Measurements from ENCODE around the gene IER3IP1.
"Not testable (repeated sequence)": the region's sequence is repeated elsewhere in the genome, so short reads cannot be mapped to it uniquely, and the experiment has no call there.

The IER3IP1 gene, protein sequence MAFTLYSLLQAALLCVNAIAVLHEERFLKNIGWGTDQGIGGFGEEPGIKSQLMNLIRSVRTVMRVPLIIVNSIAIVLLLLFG

GRCh38 chr18:47175898-47176575 is at the start of gene IER3IP1:
Gene IER3IP1, minus strand, starts transcription at chr18:47176364. Its CDS starts 87 bp downstream, at chr18:47176277.
- peak; percentile 93 for DNase-seq

DNA sequence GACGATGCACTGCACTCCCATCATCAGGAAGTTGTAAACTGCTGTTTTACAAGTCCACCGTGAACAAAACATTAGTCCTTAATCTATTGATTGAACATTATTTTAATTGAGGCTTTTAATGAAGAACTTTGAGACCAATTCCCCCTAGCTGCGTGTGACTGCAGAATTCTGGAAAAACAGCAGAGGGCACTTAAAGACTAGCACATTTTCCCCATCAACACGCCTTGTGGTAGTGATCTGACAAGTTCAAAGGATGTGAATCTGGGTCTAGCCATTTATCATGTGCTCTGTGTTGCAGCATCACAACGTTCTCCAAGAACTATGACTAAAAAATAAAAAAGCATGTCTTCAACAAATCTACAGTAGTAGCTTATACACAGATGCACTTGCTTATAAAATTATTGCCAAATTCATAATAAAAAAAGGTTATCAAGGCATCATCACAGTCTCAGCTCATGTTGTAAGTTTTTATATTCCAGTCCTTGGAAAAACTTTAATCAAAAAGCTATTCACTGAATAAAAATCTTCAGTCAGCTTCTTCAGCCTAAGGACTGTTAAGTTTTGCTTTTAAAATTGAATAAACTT is 39.5 kb upstream of the IER3IP1 start:
- peak; percentile 6 for DNase-seq

DNA sequence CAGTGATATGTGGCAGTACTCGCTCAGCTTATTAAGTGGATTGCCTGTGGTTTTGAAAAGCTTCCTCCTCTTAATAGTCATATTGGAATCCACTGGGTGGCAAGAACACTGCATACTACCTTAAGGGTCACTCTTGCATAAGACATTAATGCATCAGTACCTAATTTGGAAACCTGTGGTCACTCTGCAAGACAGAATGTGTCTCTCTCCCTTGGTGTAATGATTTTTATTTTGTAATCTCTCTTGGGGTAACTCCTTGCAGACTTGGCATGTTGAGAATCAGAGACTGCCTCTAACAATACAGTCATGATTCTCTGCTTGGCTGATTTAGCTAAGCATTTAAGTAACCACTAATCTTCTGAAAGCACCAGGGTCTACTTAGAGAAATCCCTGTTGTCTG is 33.0 kb upstream of the IER3IP1 start:
- DNase-seq = no peak

DNA sequence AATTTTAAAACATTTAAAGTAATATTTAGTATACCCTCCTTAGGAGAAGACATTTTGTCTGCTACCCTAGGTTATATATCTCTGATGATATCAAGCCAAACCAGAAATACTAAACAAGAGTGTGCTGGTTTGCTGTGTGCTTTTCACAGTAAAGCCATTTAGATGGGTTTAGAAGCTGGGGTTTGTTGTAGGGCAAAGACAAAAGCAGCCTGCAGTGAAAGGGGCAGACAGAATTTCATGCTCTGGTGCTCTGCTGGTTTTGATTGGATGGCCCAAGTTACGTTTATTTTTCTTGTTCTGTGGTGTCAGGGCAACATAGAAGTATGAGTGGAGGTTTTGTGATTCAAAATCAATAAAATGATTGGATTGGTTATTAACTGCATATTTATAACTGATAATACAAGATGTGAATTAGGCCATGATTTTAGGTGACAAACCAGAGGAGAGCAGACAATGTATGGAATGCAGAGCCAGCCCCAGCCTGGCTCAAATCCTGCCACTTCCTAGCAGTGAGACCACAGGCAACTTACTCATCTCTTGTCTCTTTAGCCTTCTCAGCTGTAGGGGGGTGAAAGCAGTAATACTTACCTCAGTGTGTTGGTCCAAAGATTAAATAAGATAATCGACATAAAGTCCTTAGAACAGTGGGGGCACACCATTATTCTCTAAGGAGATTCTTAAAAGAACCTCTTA is 30.9 kb upstream of the IER3IP1 start:
- no peak for DNase-seq

DNA sequence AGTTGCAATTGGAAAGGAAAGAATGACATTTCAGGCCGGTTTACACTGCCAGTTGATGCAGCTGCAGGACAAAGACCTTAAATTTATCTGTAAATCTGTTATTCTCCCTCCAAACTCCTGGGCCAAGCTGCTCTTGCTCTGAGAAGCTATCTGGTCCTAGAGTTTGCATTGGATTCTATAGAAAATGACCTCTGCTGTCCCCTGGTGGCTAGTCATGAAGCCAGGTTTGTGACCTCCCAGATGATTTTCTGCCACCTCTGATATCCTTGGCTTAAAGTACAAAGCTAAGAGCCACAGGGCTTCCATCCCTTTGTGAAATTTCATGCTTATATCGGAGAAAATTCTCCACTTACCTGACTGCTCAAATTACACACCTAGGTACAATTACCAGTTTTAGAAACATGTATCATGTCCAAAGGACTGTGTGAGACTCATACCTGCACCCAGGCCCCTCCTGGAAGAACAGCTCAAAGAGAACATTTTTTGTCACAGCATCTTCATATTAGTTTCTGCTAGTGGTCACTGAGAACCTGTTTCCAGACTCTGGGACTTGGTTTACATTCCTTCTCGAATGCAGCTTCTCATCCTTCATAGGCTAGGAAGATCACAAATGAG is 28.9 kb upstream of the IER3IP1 start:
- DNase-seq = peak; percentile 49

DNA sequence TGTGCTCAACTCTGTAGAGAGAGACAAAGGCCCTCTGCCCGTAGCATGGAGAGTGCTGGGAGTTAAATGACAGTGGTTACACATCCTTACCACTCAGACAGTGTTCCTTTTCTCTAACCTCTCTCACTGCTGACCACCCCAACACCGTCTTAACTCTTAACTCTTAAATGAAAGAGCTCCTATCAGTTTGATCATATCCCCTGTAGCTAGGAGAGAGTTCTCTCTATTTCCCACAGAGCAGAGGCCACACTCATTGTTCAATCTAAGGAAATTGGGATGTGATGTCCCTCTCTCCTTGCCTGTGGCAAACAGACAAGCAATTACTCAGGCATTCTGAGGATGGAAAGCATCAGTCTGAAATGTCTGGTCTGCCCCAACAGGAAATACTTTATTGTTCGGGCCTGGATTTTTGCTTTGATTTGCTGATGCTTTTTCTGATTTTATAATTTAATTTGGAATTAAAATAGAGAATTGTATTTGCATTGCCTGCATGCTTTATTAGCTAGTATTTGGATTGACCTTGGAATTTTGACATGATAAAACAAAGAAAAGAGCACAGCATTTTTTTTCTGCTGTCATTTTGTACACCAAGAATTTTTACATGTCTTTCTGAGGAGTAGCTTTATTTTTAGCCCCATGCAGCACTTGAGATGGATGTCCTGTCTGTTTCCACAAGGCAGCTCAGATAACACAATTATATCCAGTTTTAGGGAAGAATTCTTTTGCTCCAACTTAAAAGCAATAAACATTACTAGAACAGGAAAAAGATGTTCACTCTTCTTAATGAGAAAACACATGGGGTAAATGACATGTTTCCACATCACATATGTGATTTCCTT is 27.7 kb upstream of the IER3IP1 start:
- DNase-seq = no peak

- DNase-seq = not testable (repeated sequence)
Measured at GRCh38 chr18:47195961-47196360, 19.8 kb upstream of the IER3IP1 start.

DNA sequence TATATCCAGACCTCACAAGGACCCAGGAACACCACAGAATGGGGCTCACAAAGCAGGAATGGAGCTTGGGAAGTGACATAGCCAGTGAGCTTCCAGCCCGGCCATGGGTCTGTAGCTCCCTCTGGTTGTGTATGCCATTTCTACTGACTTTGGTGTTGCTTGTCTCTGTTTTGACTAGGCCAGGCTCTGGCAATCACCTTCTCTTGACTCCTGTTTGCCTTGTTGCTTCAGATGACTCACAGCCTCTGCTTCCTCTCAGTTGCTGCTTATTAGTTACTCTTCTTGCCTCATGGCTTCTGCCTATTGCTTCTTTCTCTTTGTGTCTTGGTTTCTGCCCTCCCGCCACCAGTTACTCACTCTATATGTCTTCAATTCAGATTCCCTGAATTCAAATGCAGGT is 15.8 kb upstream of the IER3IP1 start:
- no peak for DNase-seq

GRCh38 chr18:47187721-47188120 is 11.6 kb upstream of the IER3IP1 start:
- DNase-seq = no peak

GRCh38 chr18:47184419-47185050 is 8.4 kb upstream of the IER3IP1 start:
- peak; percentile 12 for DNase-seq

DNA sequence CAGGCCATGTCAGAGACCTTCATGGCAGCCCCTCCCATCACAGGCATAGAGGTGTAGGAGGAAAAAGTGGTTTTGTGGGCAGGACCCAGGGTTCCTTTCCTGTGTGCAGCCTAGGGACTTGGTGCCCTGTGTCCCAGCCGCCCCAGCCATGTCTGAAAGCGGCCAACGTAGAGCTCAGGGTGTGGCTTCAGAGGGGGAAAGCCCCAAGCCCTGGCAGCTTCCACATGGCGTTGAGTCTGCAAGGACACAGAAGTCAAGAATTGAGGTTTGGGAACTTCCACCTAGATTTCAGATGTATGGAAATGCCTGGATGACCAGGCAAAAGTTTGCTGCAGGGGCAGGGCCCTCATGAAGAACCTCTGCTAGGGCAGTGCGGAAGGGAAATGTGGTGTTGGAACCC is 6.0 kb upstream of the IER3IP1 start:
- not testable (repeated sequence) for DNase-seq

GRCh38 chr18:47180765-47181164 is 4.6 kb upstream of the IER3IP1 start:
- DNase-seq = no peak

DNA sequence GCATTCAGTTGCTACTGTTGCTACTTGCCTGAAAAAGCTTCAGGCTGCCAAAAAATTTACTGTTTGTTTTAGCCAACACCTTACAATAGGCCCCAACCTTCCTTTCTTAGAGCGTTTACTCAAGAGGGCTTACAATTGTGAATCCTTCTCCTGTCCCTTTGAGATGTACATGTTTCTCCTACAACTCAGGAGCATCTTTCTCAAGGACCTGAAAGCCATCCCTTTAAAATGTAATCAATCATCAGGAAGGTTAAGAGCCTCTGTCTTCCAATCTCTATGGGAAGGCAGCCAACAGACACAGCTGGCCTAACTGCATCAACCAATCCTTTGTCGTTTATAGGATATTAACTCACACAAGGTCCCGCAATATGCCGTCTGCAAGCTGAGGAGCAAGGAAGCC is 3.4 kb upstream of the IER3IP1 start:
- DNase-seq = no peak

DNA sequence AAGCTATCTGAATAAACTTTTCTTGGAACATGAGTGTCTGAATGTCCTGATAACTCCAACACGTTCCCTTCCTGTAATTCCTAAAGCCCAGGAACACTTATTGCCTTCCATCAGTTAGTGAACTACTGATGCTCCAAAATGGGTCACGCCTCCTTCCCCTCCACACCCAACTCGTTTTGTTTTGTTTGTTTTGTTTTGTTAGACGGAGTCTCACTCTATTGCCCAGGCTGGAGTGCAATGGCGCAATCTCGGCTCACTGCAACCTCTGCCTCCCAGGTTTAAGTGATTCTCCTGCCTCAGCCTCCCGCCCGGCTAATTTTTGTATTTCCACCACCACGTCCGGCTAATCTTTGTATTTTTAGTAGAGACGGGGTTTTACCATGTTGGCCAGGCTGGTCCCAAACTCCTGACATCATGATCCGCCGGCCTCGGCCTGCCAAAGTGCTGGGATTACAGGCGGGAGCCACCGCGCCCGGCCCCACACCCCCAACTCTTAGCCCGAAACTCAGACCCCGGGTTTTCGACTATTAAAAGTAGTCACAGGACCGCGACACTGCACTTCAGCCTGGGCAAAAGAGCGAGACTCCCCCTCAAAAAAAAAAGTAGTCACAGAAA is 774 bp downstream of the IER3IP1 start:
- peak; percentile 3 for DNase-seq

DNA sequence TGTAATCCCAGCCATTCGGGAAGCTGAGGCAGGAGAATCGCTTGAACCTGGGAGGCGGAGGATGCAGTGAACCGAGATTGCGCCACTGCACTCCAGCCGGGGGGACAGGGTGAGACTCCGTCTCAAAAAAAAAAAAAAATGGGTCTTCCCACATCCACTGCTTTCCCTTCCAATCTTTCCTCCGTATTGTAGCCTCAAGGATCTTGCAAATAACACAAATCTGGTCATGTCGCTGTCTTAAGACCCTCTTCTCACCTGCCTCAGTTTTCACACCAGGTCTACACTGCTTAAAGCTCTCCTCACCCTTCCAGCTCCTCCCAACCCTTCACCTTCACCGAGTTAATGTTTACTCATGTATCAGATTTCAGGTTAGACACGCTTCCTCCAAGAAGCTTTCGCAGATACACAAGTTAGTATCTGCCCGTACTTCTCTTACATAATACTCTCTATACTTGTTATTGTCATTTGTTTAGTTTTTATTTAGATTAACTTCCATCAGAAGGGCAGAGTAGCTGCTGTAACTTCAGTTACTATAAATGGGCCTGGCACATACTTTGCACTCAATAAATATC is 1.5 kb downstream of the IER3IP1 start:
- DNase-seq = no peak

DNA sequence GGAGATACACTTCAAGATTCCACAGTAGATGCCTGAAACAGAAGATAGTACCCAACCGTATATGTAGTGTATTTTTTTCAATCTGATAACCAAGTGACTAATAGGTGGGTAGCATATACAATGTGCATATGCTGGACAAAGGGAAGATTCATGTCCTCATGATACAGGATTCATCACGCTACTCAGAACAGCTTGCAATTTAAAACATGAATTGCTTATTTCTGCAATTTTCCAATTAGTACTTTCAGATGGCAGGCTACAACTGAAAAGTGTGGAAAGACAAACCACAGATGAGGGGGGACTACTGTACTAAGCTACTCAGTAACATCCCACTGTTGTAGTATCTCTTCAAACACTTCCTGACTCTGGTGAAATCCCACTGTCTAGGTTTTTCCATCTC is 3.7 kb downstream of the IER3IP1 start:
- no peak for DNase-seq

DNA sequence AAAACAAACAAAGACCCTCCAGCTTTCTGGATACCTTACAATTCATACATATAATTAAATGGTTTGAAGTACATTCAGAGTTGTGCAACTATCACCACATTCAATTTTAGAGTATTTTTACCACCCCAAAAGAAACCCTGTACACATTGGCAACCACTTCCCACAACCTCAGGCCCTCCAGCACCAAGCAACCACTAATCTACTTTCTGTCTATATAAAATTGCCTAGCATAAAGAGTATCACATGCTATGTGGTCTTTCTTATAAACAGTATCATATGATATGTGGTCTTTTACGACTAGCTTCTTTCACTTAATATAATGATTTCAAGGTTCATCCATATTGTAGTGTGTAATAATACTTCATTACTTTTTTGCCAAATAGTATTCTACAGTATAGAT is 7.3 kb downstream of the IER3IP1 start:
- DNase-seq = no peak

DNA sequence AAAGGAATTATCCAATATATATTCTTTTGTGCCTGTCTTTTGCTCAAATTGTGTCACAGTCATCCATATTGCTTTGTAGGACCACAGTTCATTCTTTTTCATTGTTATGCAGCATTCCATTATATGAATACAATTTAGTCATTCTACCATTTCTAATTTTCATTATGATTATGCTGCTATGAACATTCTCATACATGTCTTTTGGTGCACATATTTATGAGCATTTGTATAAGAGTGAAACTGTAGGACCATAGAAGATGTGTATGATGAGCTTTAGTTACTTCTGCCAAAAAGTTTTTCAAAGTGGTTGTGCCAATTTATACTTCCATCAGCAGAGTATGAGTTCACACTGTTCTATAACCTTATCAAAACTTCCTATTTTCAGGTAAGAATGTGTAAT is 7.7 kb downstream of the IER3IP1 start:
- DNase-seq = no peak

- no peak for DNase-seq
Measured at GRCh38 chr18:47166294-47166693, 9.9 kb downstream of the IER3IP1 start.

- peak; percentile 18 for DNase-seq
Measured at GRCh38 chr18:47163241-47163640, 12.9 kb downstream of the IER3IP1 start.

GRCh38 chr18:47160256-47160655 is 15.9 kb downstream of the IER3IP1 start:
- DNase-seq = no peak
